ENCODE results near the gene NOS2.

- TF ChIP-seq, protein P1, sequence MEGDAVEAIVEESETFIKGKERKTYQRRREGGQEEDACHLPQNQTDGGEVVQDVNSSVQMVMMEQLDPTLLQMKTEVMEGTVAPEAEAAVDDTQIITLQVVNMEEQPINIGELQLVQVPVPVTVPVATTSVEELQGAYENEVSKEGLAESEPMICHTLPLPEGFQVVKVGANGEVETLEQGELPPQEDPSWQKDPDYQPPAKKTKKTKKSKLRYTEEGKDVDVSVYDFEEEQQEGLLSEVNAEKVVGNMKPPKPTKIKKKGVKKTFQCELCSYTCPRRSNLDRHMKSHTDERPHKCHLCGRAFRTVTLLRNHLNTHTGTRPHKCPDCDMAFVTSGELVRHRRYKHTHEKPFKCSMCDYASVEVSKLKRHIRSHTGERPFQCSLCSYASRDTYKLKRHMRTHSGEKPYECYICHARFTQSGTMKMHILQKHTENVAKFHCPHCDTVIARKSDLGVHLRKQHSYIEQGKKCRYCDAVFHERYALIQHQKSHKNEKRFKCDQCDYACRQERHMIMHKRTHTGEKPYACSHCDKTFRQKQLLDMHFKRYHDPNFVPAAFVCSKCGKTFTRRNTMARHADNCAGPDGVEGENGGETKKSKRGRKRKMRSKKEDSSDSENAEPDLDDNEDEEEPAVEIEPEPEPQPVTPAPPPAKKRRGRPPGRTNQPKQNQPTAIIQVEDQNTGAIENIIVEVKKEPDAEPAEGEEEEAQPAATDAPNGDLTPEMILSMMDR (IDR thresholded peaks at IDR 0.05; ENCODE audit: insufficient read depth, low read depth, low read length) = no peak
- TF ChIP-seq EZH2 (IDR thresholded peaks at IDR 0.05; ENCODE audit: insufficient read depth, low read length) = no peak
Observed at GRCh38 chr17:27751166-27751565, 49.2 kb downstream of the NOS2 start.
